ENCODE data around the gene VWA8. TPM values are rescaled to one million over a fixed set of nuclear protein-coding genes. Genes with fewer than 3 reads are reported as not detected.

Gene VWA8
- total RNA-seq, 1 donor, result 21.4 TPM

DNA sequence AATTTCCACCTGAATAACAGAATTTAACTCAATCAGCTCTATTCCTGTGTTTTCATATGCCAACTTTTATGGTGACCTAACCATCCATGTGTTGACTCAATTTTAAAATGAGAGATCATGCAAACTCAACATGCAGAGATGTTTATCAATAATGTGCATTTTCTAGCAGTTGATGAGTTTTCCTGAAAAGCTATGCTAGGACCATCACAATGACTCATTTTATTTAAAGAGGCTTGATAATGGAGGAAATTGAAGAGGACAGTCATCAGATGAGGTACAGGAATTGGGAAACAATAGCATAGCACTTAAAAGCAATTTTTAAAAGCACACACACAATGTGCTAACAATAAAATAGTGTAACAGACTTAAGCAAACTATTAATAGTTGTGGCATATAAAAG, 127.1 kb downstream of the VWA8 start:
- no peak for DNase-seq (ENCODE audit: insufficient read length, low spot score, missing footprints)
- TF ChIP-seq, protein P1, sequence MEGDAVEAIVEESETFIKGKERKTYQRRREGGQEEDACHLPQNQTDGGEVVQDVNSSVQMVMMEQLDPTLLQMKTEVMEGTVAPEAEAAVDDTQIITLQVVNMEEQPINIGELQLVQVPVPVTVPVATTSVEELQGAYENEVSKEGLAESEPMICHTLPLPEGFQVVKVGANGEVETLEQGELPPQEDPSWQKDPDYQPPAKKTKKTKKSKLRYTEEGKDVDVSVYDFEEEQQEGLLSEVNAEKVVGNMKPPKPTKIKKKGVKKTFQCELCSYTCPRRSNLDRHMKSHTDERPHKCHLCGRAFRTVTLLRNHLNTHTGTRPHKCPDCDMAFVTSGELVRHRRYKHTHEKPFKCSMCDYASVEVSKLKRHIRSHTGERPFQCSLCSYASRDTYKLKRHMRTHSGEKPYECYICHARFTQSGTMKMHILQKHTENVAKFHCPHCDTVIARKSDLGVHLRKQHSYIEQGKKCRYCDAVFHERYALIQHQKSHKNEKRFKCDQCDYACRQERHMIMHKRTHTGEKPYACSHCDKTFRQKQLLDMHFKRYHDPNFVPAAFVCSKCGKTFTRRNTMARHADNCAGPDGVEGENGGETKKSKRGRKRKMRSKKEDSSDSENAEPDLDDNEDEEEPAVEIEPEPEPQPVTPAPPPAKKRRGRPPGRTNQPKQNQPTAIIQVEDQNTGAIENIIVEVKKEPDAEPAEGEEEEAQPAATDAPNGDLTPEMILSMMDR (IDR thresholded peaks at IDR 0.05; ENCODE audit: extremely low read depth, low read depth, low read length), result no peak
- H3K4me2 ChIP-seq (ENCODE audit: insufficient read depth, low read length), result no peak overlapping the region

DNA sequence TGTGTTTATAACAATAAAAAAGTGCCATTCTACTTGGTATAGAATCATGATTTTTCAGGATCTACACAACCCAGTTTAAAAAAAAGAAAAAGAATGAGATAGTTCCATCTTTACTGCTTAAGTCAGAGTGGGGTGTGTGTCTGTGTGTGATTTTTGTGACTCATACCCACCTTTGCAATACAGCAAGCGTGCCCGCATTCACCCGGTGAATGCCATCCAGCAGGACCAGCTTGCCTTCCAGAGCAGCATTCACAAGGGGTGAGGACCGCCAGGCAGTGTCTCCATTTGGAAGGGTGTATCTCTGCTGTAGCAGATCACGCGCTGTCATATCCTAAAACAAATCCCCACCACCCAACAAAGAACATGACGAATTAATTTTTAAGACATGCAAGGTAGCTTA, 127.7 kb downstream of the VWA8 start:
- no peaks in the 10 kb centered on the region for H4K20me1 ChIP-seq (ENCODE audit: insufficient read depth, low read length)
- no peaks in the 10 kb centered on the region for H3K79me2 ChIP-seq (ENCODE audit: insufficient read depth, low read length)
- no peak overlapping the region for H2AFZ ChIP-seq (ENCODE audit: low read length)
- H3K27me3 ChIP-seq (ENCODE audit: insufficient read depth, low read length), result no peaks in the 10 kb centered on the region
- peaks cover 5% of the 10 kb centered on the region for H3K36me3 ChIP-seq (ENCODE audit: insufficient read depth, low read length)
- peaks cover 23% of the 10 kb centered on the region for H3K4me1 ChIP-seq (ENCODE audit: insufficient read depth, low read length)
- H3K4me3 ChIP-seq (ENCODE audit: insufficient read depth, low read length), result no peak overlapping the region
- TF ChIP-seq, protein P1 (IDR thresholded peaks at IDR 0.05; ENCODE audit: extremely low read depth, low read depth, low read length), result no peak
- H3K4me2 ChIP-seq (ENCODE audit: insufficient read depth, low read length), result no peak overlapping the region
- H3K9me3 ChIP-seq (ENCODE audit: low read depth, low read length), result no peaks in the 10 kb centered on the region
- no peak for DNase-seq (ENCODE audit: insufficient read length, low spot score, missing footprints)
- no peak overlapping the region for H3K27ac ChIP-seq (ENCODE audit: low read depth, low read length)

More for the DNA sequence above, 127.1 kb downstream of the VWA8 start:
- peaks cover 5% of the 10 kb centered on the region for H3K36me3 ChIP-seq (ENCODE audit: insufficient read depth, low read length)
- peaks cover 17% of the 10 kb centered on the region for H3K4me1 ChIP-seq (ENCODE audit: insufficient read depth, low read length)
- H3K9me3 ChIP-seq (ENCODE audit: low read depth, low read length), result no peaks in the 10 kb centered on the region
- H3K27me3 ChIP-seq (ENCODE audit: insufficient read depth, low read length), result no peaks in the 10 kb centered on the region
- no peak overlapping the region for H3K4me3 ChIP-seq (ENCODE audit: insufficient read depth, low read length)
- H2AFZ ChIP-seq (ENCODE audit: low read length), result no peak overlapping the region
- H4K20me1 ChIP-seq (ENCODE audit: insufficient read depth, low read length), result no peaks in the 10 kb centered on the region
- H3K79me2 ChIP-seq (ENCODE audit: insufficient read depth, low read length), result no peaks in the 10 kb centered on the region
- no peak overlapping the region for H3K27ac ChIP-seq (ENCODE audit: low read depth, low read length)

DNA sequence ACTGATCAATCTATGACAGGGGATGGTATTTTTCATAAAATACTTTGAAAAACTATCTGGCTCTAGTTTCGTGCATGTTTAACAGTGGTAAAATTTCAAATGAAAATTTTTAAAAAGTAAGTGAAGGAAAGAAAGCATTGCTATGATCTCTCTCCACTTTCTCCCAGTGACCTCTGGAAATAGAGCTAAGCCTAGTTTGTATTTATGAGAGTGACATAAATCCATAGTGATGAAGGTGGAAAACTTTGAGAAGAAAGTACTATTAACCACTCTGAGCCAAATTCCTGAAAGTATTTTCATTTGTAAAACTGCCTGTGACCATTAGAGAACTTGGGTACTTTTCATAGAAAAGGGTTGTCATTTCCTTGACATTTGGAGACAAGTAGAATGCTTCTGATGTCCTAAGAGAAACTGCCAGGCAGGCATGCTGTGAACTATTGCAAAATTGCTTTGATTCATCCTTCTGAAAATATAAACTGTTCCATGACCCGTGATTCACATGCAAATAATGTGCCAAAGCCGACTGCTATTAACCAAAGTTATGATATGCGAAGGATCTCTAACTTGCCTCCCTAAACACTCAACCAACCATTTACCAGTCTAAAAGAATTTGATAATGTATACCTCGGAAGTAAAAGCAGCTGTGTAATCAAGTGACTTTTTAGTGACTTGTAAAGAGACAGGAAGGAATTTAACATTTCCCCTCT, 133.2 kb downstream of the VWA8 start:
- Histone ChIP-seq H3K9me3 (ENCODE audit: low read depth, low read length) (no peaks in the 10 kb centered on the region), H3K4me3 (ENCODE audit: insufficient read depth, low read length) (peak overlapping the region; percentile 31), H3K36me3 (ENCODE audit: insufficient read depth, low read length) (no peaks in the 10 kb centered on the region), H3K79me2 (ENCODE audit: insufficient read depth, low read length) (no peaks in the 10 kb centered on the region), H3K4me1 (ENCODE audit: insufficient read depth, low read length) (peaks cover 34% of the 10 kb centered on the region), H3K4me2 (ENCODE audit: insufficient read depth, low read length) (peak overlapping the region; percentile 75), H4K20me1 (ENCODE audit: insufficient read depth, low read length) (no peaks in the 10 kb centered on the region), H3K27ac (ENCODE audit: low read depth, low read length) (peak overlapping the region; percentile 90), H2AFZ (ENCODE audit: low read length) (no peak overlapping the region), H3K27me3 (ENCODE audit: insufficient read depth, low read length) (no peaks in the 10 kb centered on the region)
- peak; percentile 66 for DNase-seq (ENCODE audit: insufficient read length, low spot score, missing footprints)
- TF ChIP-seq, protein P1 (IDR thresholded peaks at IDR 0.05; ENCODE audit: extremely low read depth, low read depth, low read length), result no peak

DNA sequence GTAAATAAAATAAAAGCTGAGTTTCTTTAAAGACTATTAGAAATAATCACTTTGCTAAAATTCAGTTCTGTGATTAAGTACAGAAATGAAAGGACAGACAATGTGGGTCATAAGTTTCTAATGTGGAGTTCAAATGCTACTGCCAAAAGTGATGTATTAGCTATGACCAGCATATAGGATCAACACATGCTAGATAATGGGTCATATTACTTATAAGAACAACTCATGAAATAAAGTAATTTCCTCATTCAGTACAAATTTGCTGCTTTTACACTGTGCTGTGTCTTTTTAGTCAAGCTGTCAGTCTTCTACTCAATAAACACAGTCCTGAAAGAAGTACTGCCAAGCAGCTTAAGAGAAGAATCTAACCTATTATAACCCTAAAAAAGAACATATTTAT, 135.2 kb downstream of the VWA8 start:
- H3K27ac ChIP-seq (ENCODE audit: low read depth, low read length), result no peak overlapping the region
- TF ChIP-seq, protein P1 (IDR thresholded peaks at IDR 0.05; ENCODE audit: extremely low read depth, low read depth, low read length), result no peak
- no peak for DNase-seq (ENCODE audit: insufficient read length, low spot score, missing footprints)
- H3K36me3 ChIP-seq (ENCODE audit: insufficient read depth, low read length), result no peaks in the 10 kb centered on the region
- no peak overlapping the region for H3K4me2 ChIP-seq (ENCODE audit: insufficient read depth, low read length)
- no peaks in the 10 kb centered on the region for H3K79me2 ChIP-seq (ENCODE audit: insufficient read depth, low read length)
- no peaks in the 10 kb centered on the region for H3K9me3 ChIP-seq (ENCODE audit: low read depth, low read length)
- H3K4me1 ChIP-seq (ENCODE audit: insufficient read depth, low read length), result peaks cover 34% of the 10 kb centered on the region
- H2AFZ ChIP-seq (ENCODE audit: low read length), result no peak overlapping the region
- no peaks in the 10 kb centered on the region for H3K27me3 ChIP-seq (ENCODE audit: insufficient read depth, low read length)
- no peak overlapping the region for H3K4me3 ChIP-seq (ENCODE audit: insufficient read depth, low read length)
- no peaks in the 10 kb centered on the region for H4K20me1 ChIP-seq (ENCODE audit: insufficient read depth, low read length)
